Lower leg skin (tissue), 3 donors: ENCODE measurements around the gene APOBEC4.

Experiments
- CTCF ChIP-seq, 3 donors: fragments of 450-650 bp; IDR thresholded peaks; one replicate each; pipeline ENCODE4 v1.5.1; 2016; ENCODE audit warnings: antibody characterized with exemption in 3 of 3, mild to moderate bottlenecking in 3 of 3, moderate library complexity in 2 of 3
- POLR2A ChIP-seq, 2 donors: fragments of 450-650 bp; IDR thresholded peaks; one replicate each; pipeline ENCODE4 v1.6.1; 2016 to 2017; ENCODE audit warnings: antibody characterized with exemption in 2 of 2, mild to moderate bottlenecking in 1 of 2, moderate library complexity in 1 of 2

GRCh38 chr1:183655562-183656075 is 2.5 kb upstream of the APOBEC4 start:
- no peak for TF ChIP-seq CTCF (IDR thresholded peaks at IDR 0.05)
- no peak for TF ChIP-seq POLR2A (IDR thresholded peaks at IDR 0.05)
